Measurements from ENCODE around the gene PLIN3. TPM values are rescaled to one million over a fixed set of nuclear protein-coding genes. Genes with fewer than 3 reads are reported as not detected.
"Not testable (repeated sequence)": the region's sequence is repeated elsewhere in the genome, so short reads cannot be mapped to it uniquely, and the experiment has no call there.

PLIN3 gene
- total RNA-seq, 2 donors from 2014 or later: 41.7 to 51.6 TPM

- ATAC-seq (ENCODE audit: insufficient number of reproducible peaks, low FRiP score, low read depth): no peak
- Histone ChIP-seq H3K36me3 (no peaks in the 10 kb centered on the region), H3K27me3 (replicated peaks; ENCODE audit: insufficient read depth) (no peaks in the 10 kb centered on the region), H3K4me3 (no peak within 1 kb of the TSS), H3K27ac (no peak within 1 kb of the TSS), H3K4me1 (ENCODE audit: control insufficient read depth in 1 of 2, low read depth in 2 of 2) (no peaks in the 10 kb centered on the region), H3K9me3 (no peaks in the 10 kb centered on the region)
- no peak for DNase-seq (ENCODE audit: low spot score)
- no peak for TF ChIP-seq CTCF (IDR thresholded peaks at IDR 0.05)
Measured at GRCh38 chr19:4902796-4903195, 35.3 kb upstream of the PLIN3 start, which contains the start of gene ARRDC5. Gene ARRDC5 (minus strand): TSS chr19:4902896. CDS start chr19:4902825, 71 bp downstream.

GRCh38 chr19:4900879-4901278, 33.4 kb upstream of the PLIN3 start:
- not testable (repeated sequence) for H3K9me3 ChIP-seq; H3K4me3 ChIP-seq; DNase-seq (ENCODE audit: low spot score); H3K27me3 ChIP-seq (replicated peaks; ENCODE audit: insufficient read depth); H3K4me1 ChIP-seq (ENCODE audit: control insufficient read depth in 1 of 2, low read depth in 2 of 2); H3K36me3 ChIP-seq; H3K27ac ChIP-seq; ATAC-seq (ENCODE audit: insufficient number of reproducible peaks, low FRiP score, low read depth)

GRCh38 chr19:4897146-4897545, 29.7 kb upstream of the PLIN3 start:
- no peak overlapping the region for H3K27ac ChIP-seq
- ATAC-seq (ENCODE audit: insufficient number of reproducible peaks, low FRiP score, low read depth) (no peak), DNase-seq (ENCODE audit: low spot score) (no peak)
- H3K27me3 ChIP-seq (replicated peaks; ENCODE audit: insufficient read depth): no peaks in the 10 kb centered on the region
- no peaks in the 10 kb centered on the region for H3K36me3 ChIP-seq
- no peak overlapping the region for H3K4me3 ChIP-seq
- no peaks in the 10 kb centered on the region for H3K9me3 ChIP-seq
- no peak for TF ChIP-seq CTCF (IDR thresholded peaks at IDR 0.05)
- no peaks in the 10 kb centered on the region for H3K4me1 ChIP-seq (ENCODE audit: control insufficient read depth in 1 of 2, low read depth in 2 of 2)

GRCh38 chr19:4896372-4896771, 28.9 kb upstream of the PLIN3 start:
- TF ChIP-seq CTCF (IDR thresholded peaks at IDR 0.05): no peak
- no peak overlapping the region for H3K4me3 ChIP-seq
- no peaks in the 10 kb centered on the region for H3K27me3 ChIP-seq (replicated peaks; ENCODE audit: insufficient read depth)
- no peaks in the 10 kb centered on the region for H3K4me1 ChIP-seq (ENCODE audit: control insufficient read depth in 1 of 2, low read depth in 2 of 2)
- H3K36me3 ChIP-seq: no peaks in the 10 kb centered on the region
- ATAC-seq (ENCODE audit: insufficient number of reproducible peaks, low FRiP score, low read depth): no peak
- no peaks in the 10 kb centered on the region for H3K9me3 ChIP-seq
- no peak for DNase-seq (ENCODE audit: low spot score)
- no peak overlapping the region for H3K27ac ChIP-seq

GRCh38 chr19:4892962-4893361, 25.5 kb upstream of the PLIN3 start:
- ATAC-seq (ENCODE audit: insufficient number of reproducible peaks, low FRiP score, low read depth); H3K4me3 ChIP-seq; H3K4me1 ChIP-seq (ENCODE audit: control insufficient read depth in 1 of 2, low read depth in 2 of 2); DNase-seq (ENCODE audit: low spot score); H3K27me3 ChIP-seq (replicated peaks; ENCODE audit: insufficient read depth); H3K36me3 ChIP-seq; H3K27ac ChIP-seq; H3K9me3 ChIP-seq: not testable (repeated sequence)

- Histone ChIP-seq H3K9me3 (no peaks in the 10 kb centered on the region), H3K4me1 (ENCODE audit: control insufficient read depth in 1 of 2, low read depth in 2 of 2) (no peaks in the 10 kb centered on the region), H3K27ac (no peak overlapping the region), H3K36me3 (no peaks in the 10 kb centered on the region), H3K27me3 (replicated peaks; ENCODE audit: insufficient read depth) (no peaks in the 10 kb centered on the region), H3K4me3 (no peak overlapping the region)
- no peak for TF ChIP-seq CTCF (IDR thresholded peaks at IDR 0.05)
- DNase-seq (ENCODE audit: low spot score) (no peak), ATAC-seq (ENCODE audit: insufficient number of reproducible peaks, low FRiP score, low read depth) (no peak)
Measured at GRCh38 chr19:4891066-4891465, 23.6 kb upstream of the PLIN3 start.
